ENCODE results near the gene AP3M1.
A peak's percentile ranks its signal among the peaks of the same experiment; 100 is the strongest.
"Not testable (repeated sequence)": the region's sequence is repeated elsewhere in the genome, so short reads cannot be mapped to it uniquely, and the experiment has no call there.

The AP3M1 gene

GRCh38 chr10:74150204-74150989, at the start of gene AP3M1:
Gene AP3M1, minus strand, starts transcription at chr10:74150828. Its CDS starts 12,449 bp downstream, at chr10:74138379.
- no peak for FAIRE-seq

GRCh38 chr10:74199315-74199714, 48.7 kb upstream of the AP3M1 start:
- no peak for FAIRE-seq

GRCh38 chr10:74194999-74195398, 44.4 kb upstream of the AP3M1 start:
- no peak for FAIRE-seq

- FAIRE-seq, result no peak
These were observed 43.9 kb upstream of the AP3M1 start for GRCh38 chr10:74194545-74194944.

GRCh38 chr10:74190494-74190893, 39.9 kb upstream of the AP3M1 start:
- FAIRE-seq, result no peak

- no peak for FAIRE-seq
These were observed 39.4 kb upstream of the AP3M1 start for GRCh38 chr10:74189999-74190421.

- FAIRE-seq, result not testable (repeated sequence)
These were observed 38.0 kb upstream of the AP3M1 start for GRCh38 chr10:74188617-74189016.

GRCh38 chr10:74187237-74187636, 36.6 kb upstream of the AP3M1 start:
- peak; percentile 65 for FAIRE-seq

- FAIRE-seq, result no peak
These were observed 36.0 kb upstream of the AP3M1 start for GRCh38 chr10:74186678-74187077.

- FAIRE-seq, result no peak
These were observed 28.6 kb upstream of the AP3M1 start for GRCh38 chr10:74179111-74179710.

GRCh38 chr10:74178042-74178791, 27.6 kb upstream of the AP3M1 start:
- no peak for FAIRE-seq

GRCh38 chr10:74177140-74177677, 26.6 kb upstream of the AP3M1 start:
- no peak for FAIRE-seq

GRCh38 chr10:74176380-74177139, 25.9 kb upstream of the AP3M1 start:
- peak; percentile 78 for FAIRE-seq

- FAIRE-seq, result no peak
These were observed 25.1 kb upstream of the AP3M1 start for GRCh38 chr10:74175510-74176379.

- no peak for FAIRE-seq
These were observed 23.9 kb upstream of the AP3M1 start for GRCh38 chr10:74174521-74174920.

- FAIRE-seq, result no peak
These were observed 21.0 kb upstream of the AP3M1 start for GRCh38 chr10:74171625-74172024.

- FAIRE-seq, result no peak
These were observed 16.8 kb upstream of the AP3M1 start for GRCh38 chr10:74167443-74167842.

GRCh38 chr10:74165530-74165901, 14.9 kb upstream of the AP3M1 start:
- FAIRE-seq, result no peak

GRCh38 chr10:74164716-74165529, 14.3 kb upstream of the AP3M1 start:
- FAIRE-seq, result no peak

- no peak for FAIRE-seq
These were observed 12.9 kb upstream of the AP3M1 start for GRCh38 chr10:74163319-74164068.
